ENCODE measurements around the gene GNB5.

The GNB5 gene

GRCh38 chr15:52078876-52079700, 112.1 kb downstream of the GNB5 start:
- Histone ChIP-seq H3K9ac (ENCODE audit: low read depth, low read length) (no peak overlapping the region), H3K36me3 (ENCODE audit: control insufficient read depth, insufficient read depth, low read length) (no peaks in the 10 kb centered on the region), H3K27me3 (ENCODE audit: control insufficient read depth, insufficient read depth, low read length) (no peaks in the 10 kb centered on the region), H3K9me3 (ENCODE audit: control insufficient read depth, insufficient read depth, low read length) (no peaks in the 10 kb centered on the region), H3K4me1 (ENCODE audit: control insufficient read depth, insufficient read depth, low read length) (no peaks in the 10 kb centered on the region), H3K4me3 (ENCODE audit: low read depth, low read length) (no peak overlapping the region)

GRCh38 chr15:52078197-52078875, 112.9 kb downstream of the GNB5 start:
- Histone ChIP-seq H3K9ac (ENCODE audit: low read depth, low read length) (no peak overlapping the region), H3K27me3 (ENCODE audit: control insufficient read depth, insufficient read depth, low read length) (no peaks in the 10 kb centered on the region), H3K4me1 (ENCODE audit: control insufficient read depth, insufficient read depth, low read length) (no peaks in the 10 kb centered on the region), H3K4me3 (ENCODE audit: low read depth, low read length) (no peak overlapping the region), H3K9me3 (ENCODE audit: control insufficient read depth, insufficient read depth, low read length) (no peaks in the 10 kb centered on the region), H3K36me3 (ENCODE audit: control insufficient read depth, insufficient read depth, low read length) (no peaks in the 10 kb centered on the region)

GRCh38 chr15:52076889-52077781, 114.1 kb downstream of the GNB5 start:
- no peak overlapping the region for H3K9ac ChIP-seq (ENCODE audit: low read depth, low read length)

GRCh38 chr15:52071570-52071969, 119.6 kb downstream of the GNB5 start:
- Histone ChIP-seq H3K27me3 (ENCODE audit: control insufficient read depth, insufficient read depth, low read length) (no peaks in the 10 kb centered on the region), H3K4me1 (ENCODE audit: control insufficient read depth, insufficient read depth, low read length) (peaks cover 7% of the 10 kb centered on the region), H3K36me3 (ENCODE audit: control insufficient read depth, insufficient read depth, low read length) (no peaks in the 10 kb centered on the region), H3K9ac (ENCODE audit: low read depth, low read length) (no peak overlapping the region), H3K4me3 (ENCODE audit: low read depth, low read length) (no peak overlapping the region), H3K9me3 (ENCODE audit: control insufficient read depth, insufficient read depth, low read length) (no peaks in the 10 kb centered on the region)

More at GRCh38 chr15:52076889-52077781, 114.1 kb downstream of the GNB5 start:
- no peaks in the 10 kb centered on the region for H3K4me1 ChIP-seq (ENCODE audit: control insufficient read depth, insufficient read depth, low read length)
- H3K27me3 ChIP-seq (ENCODE audit: control insufficient read depth, insufficient read depth, low read length), result no peaks in the 10 kb centered on the region
- H3K4me3 ChIP-seq (ENCODE audit: low read depth, low read length), result no peak overlapping the region
- no peaks in the 10 kb centered on the region for H3K9me3 ChIP-seq (ENCODE audit: control insufficient read depth, insufficient read depth, low read length)
- no peaks in the 10 kb centered on the region for H3K36me3 ChIP-seq (ENCODE audit: control insufficient read depth, insufficient read depth, low read length)

GRCh38 chr15:52069559-52069958, 121.6 kb downstream of the GNB5 start:
- Histone ChIP-seq H3K9me3 (ENCODE audit: control insufficient read depth, insufficient read depth, low read length) (no peaks in the 10 kb centered on the region), H3K9ac (ENCODE audit: low read depth, low read length) (no peak overlapping the region), H3K27me3 (ENCODE audit: control insufficient read depth, insufficient read depth, low read length) (no peaks in the 10 kb centered on the region), H3K36me3 (ENCODE audit: control insufficient read depth, insufficient read depth, low read length) (no peaks in the 10 kb centered on the region), H3K4me1 (ENCODE audit: control insufficient read depth, insufficient read depth, low read length) (peaks cover 7% of the 10 kb centered on the region), H3K4me3 (ENCODE audit: low read depth, low read length) (no peak overlapping the region)

GRCh38 chr15:52068004-52068615, 123.1 kb downstream of the GNB5 start:
- H3K4me1 ChIP-seq (ENCODE audit: control insufficient read depth, insufficient read depth, low read length), result peaks cover 7% of the 10 kb centered on the region
- H3K27me3 ChIP-seq (ENCODE audit: control insufficient read depth, insufficient read depth, low read length), result no peaks in the 10 kb centered on the region
- H3K9ac ChIP-seq (ENCODE audit: low read depth, low read length), result no peak overlapping the region
- no peaks in the 10 kb centered on the region for H3K36me3 ChIP-seq (ENCODE audit: control insufficient read depth, insufficient read depth, low read length)
- H3K9me3 ChIP-seq (ENCODE audit: control insufficient read depth, insufficient read depth, low read length), result no peaks in the 10 kb centered on the region
- H3K4me3 ChIP-seq (ENCODE audit: low read depth, low read length), result no peak overlapping the region

- H3K4me3 ChIP-seq (ENCODE audit: low read depth, low read length), result no peak overlapping the region
- H3K9me3 ChIP-seq (ENCODE audit: control insufficient read depth, insufficient read depth, low read length), result no peaks in the 10 kb centered on the region
- no peak overlapping the region for H3K9ac ChIP-seq (ENCODE audit: low read depth, low read length)
- no peaks in the 10 kb centered on the region for H3K36me3 ChIP-seq (ENCODE audit: control insufficient read depth, insufficient read depth, low read length)
- no peaks in the 10 kb centered on the region for H3K27me3 ChIP-seq (ENCODE audit: control insufficient read depth, insufficient read depth, low read length)
- H3K4me1 ChIP-seq (ENCODE audit: control insufficient read depth, insufficient read depth, low read length), result peaks cover 7% of the 10 kb centered on the region
Measured at GRCh38 chr15:52067545-52067926, 123.7 kb downstream of the GNB5 start.

GRCh38 chr15:52066842-52067544, 124.2 kb downstream of the GNB5 start:
- Histone ChIP-seq H3K4me1 (ENCODE audit: control insufficient read depth, insufficient read depth, low read length) (peaks cover 7% of the 10 kb centered on the region), H3K36me3 (ENCODE audit: control insufficient read depth, insufficient read depth, low read length) (no peaks in the 10 kb centered on the region), H3K4me3 (ENCODE audit: low read depth, low read length) (no peak overlapping the region), H3K9me3 (ENCODE audit: control insufficient read depth, insufficient read depth, low read length) (no peaks in the 10 kb centered on the region), H3K27me3 (ENCODE audit: control insufficient read depth, insufficient read depth, low read length) (no peaks in the 10 kb centered on the region), H3K9ac (ENCODE audit: low read depth, low read length) (no peak overlapping the region)
